H9 (cell line): Measurements from ENCODE around the gene GTF2E1. TPM values are rescaled to one million over a fixed set of nuclear protein-coding genes. Genes with fewer than 3 reads are reported as not detected.

Experiments
- DNase-seq: peaks from one replicate; pipeline ENCODE4 v3.0.0-alpha.2; 2017
- H2AFZ ChIP-seq: one replicate; pipeline ENCODE4 v1.6.1; 2013; ENCODE audit warnings: mild to moderate bottlenecking, low read length, control low read depth, moderate library complexity
- H2AK5ac ChIP-seq: 2 replicates; pipeline ENCODE4 v1.6.1; 2013; ENCODE audit warnings: low read length, control low read depth, mixed read lengths; ENCODE audit not compliant: insufficient read length
- H2BK120ac ChIP-seq: one replicate; pipeline ENCODE4 v1.6.1; 2013; ENCODE audit warnings: low read depth, mild to moderate bottlenecking, low read length, control low read depth, inconsistent platforms; ENCODE audit not compliant: poor library complexity, severe bottlenecking
- H2BK12ac ChIP-seq: 2 replicates; pipeline ENCODE4 v1.6.1; 2013; ENCODE audit warnings: low read length, control low read depth, mixed read lengths, low read depth; ENCODE audit not compliant: insufficient read length
- H2BK15ac ChIP-seq: 2 replicates; pipeline ENCODE4 v1.6.1; 2013; ENCODE audit warnings: low read depth, low read length, control low read depth
- H2BK20ac ChIP-seq: one replicate; pipeline ENCODE4 v1.6.1; 2013; ENCODE audit warnings: low read depth, mild to moderate bottlenecking, low read length, control low read depth, inconsistent platforms; ENCODE audit not compliant: poor library complexity, severe bottlenecking
- H2BK5ac ChIP-seq: 2 replicates; pipeline ENCODE4 v1.6.1; 2013; ENCODE audit warnings: low read length, control low read depth, mixed read lengths; ENCODE audit not compliant: insufficient read length
- H3K14ac ChIP-seq: 2 replicates; pipeline ENCODE4 v1.6.1; 2013; ENCODE audit warnings: low read length, control low read depth; ENCODE audit not compliant: insufficient read depth
- H3K18ac ChIP-seq: 2 replicates; pipeline ENCODE4 v1.6.1; 2013; ENCODE audit warnings: low read depth, mild to moderate bottlenecking, mixed read lengths, low read length, control low read depth; ENCODE audit not compliant: insufficient read length
- H3K23ac ChIP-seq: 2 replicates; pipeline ENCODE4 v1.6.1; 2013; ENCODE audit warnings: low read length, control low read depth, mixed read lengths, low read depth; ENCODE audit not compliant: insufficient read length
- H3K23me2 ChIP-seq: 2 replicates; pipeline ENCODE4 v1.6.1; 2013; ENCODE audit warnings: low read depth, mild to moderate bottlenecking, mixed read lengths, low read length, control low read depth; ENCODE audit not compliant: insufficient read length, poor library complexity, severe bottlenecking
- H3K27ac ChIP-seq: 2 replicates; pipeline ENCODE4 v1.5.1; 2013; ENCODE audit warnings: low read length, control low read depth, mixed read lengths, low read depth; ENCODE audit not compliant: insufficient read length
- H3K27me3 ChIP-seq: 2 replicates; pipeline ENCODE4 v1.6.1; 2013; ENCODE audit warnings: low read length, control low read depth, inconsistent platforms; ENCODE audit not compliant: insufficient read depth
- H3K4ac ChIP-seq: 2 replicates; pipeline ENCODE4 v1.6.1; 2013; ENCODE audit warnings: low read depth, mild to moderate bottlenecking, control low read depth, inconsistent platforms, low read length, moderate library complexity
- H3K4me1 ChIP-seq: 2 replicates; pipeline ENCODE4 v1.6.1; 2013; ENCODE audit warnings: low read length, control low read depth, inconsistent platforms; ENCODE audit not compliant: insufficient read depth
- H3K4me2 ChIP-seq: 2 replicates; pipeline ENCODE4 v1.6.1; 2013; ENCODE audit warnings: low read length, control low read depth, mixed read lengths; ENCODE audit not compliant: insufficient read length, insufficient read depth
- H3K56ac ChIP-seq: 2 replicates; pipeline ENCODE4 v1.6.1; 2013; ENCODE audit warnings: low read depth, mild to moderate bottlenecking, mixed read lengths, low read length, control low read depth; ENCODE audit not compliant: insufficient read length
- H3K79me1 ChIP-seq: 2 replicates; pipeline ENCODE4 v1.6.1; 2013; ENCODE audit warnings: low read depth, mild to moderate bottlenecking, moderate library complexity, low read length, control low read depth, inconsistent platforms; ENCODE audit not compliant: insufficient read depth, poor library complexity, severe bottlenecking
- H3K79me2 ChIP-seq: 2 replicates; pipeline ENCODE4 v1.6.1; 2013; ENCODE audit warnings: low read length, control low read depth, inconsistent platforms; ENCODE audit not compliant: insufficient read depth
- H3K9ac ChIP-seq: 2 replicates; pipeline ENCODE4 v1.6.1; 2013; ENCODE audit warnings: low read length, control low read depth, mixed read lengths; ENCODE audit not compliant: insufficient read length; ENCODE audit errors: extremely low read depth
- H3K9me3 ChIP-seq: one replicate; pipeline ENCODE4 v1.6.1; 2013; ENCODE audit warnings: low read depth, low read length, inconsistent platforms; ENCODE audit not compliant: control insufficient read depth
- H3T11ph ChIP-seq: one replicate; pipeline ENCODE4 v1.6.1; 2013; ENCODE audit warnings: mild to moderate bottlenecking, low read length, control low read depth, inconsistent platforms
- H4K20me1 ChIP-seq: one replicate; pipeline ENCODE4 v1.6.1; 2013; ENCODE audit not compliant: control insufficient read depth, insufficient read length, insufficient read depth
- H4K5ac ChIP-seq: 2 replicates; pipeline ENCODE4 v1.6.1; 2013; ENCODE audit warnings: low read depth, mild to moderate bottlenecking, mixed read lengths, low read length, control low read depth; ENCODE audit not compliant: insufficient read length
- H4K8ac ChIP-seq: replicated peaks from 2 replicates; pipeline ENCODE4 v1.6.1; 2013; ENCODE audit warnings: low read length, control low read depth, mixed read lengths, low read depth; ENCODE audit not compliant: insufficient read length
- H4K91ac ChIP-seq: 2 replicates; pipeline ENCODE4 v1.6.1; 2013; ENCODE audit warnings: low read depth, mild to moderate bottlenecking, moderate library complexity, mixed read lengths, low read length, control low read depth; ENCODE audit not compliant: insufficient read length
- H3K27ac Mint-ChIP-seq, 3 experiments: 2 replicates in 2 of 3; 3 replicates in 1 of 3; pipeline ENCODE4 v1.8.0; 2020 to 2021; ENCODE audit warnings: mixed read lengths in 3 of 3, mild to moderate bottlenecking in 1 of 3, moderate library complexity in 1 of 3
- H3K27me3 Mint-ChIP-seq: 2 replicates; pipeline ENCODE4 v1.8.0; 2021; ENCODE audit warnings: low read depth, mild to moderate bottlenecking, moderate library complexity, mixed read lengths
- H3K36me3 Mint-ChIP-seq, 3 experiments: 2 replicates in 2 of 3; 3 replicates in 1 of 3; pipeline ENCODE4 v1.8.0; 2020 to 2021; ENCODE audit warnings: low read depth in 3 of 3, mixed read lengths in 3 of 3; ENCODE audit not compliant: insufficient read depth in 1 of 3
- H3K4me1 Mint-ChIP-seq, 2 experiments: 2 replicates each; pipeline ENCODE4 v1.8.0; 2020; ENCODE audit warnings: mixed read lengths in 2 of 2
- H3K4me3 Mint-ChIP-seq, 2 experiments: 2 replicates in 1 of 2; 3 replicates in 1 of 2; pipeline ENCODE4 v1.8.0; 2020 to 2021; ENCODE audit warnings: mild to moderate bottlenecking in 2 of 2, mixed read lengths in 2 of 2, moderate library complexity in 1 of 2
- H3K9me3 Mint-ChIP-seq, 2 experiments: 2 replicates in 1 of 2; 3 replicates in 1 of 2; pipeline ENCODE4 v1.8.0; 2020; ENCODE audit warnings: mild to moderate bottlenecking in 2 of 2, mixed read lengths in 2 of 2, moderate library complexity in 1 of 2
- total RNA-seq: library from RNA; stranded (reverse); gene quantifications from 2 replicates; pipeline ENCODE4 v1.2.1, GENCODE V29; 2021
- TF ChIP-seq, protein P1 (sequence below): fragments of 200-600 bp; sonication (generic); conservative IDR thresholded peaks from 3 replicates; pipeline ENCODE4 v1.8.0; 2021; ENCODE audit warnings: antibody characterized with exemption, mild to moderate bottlenecking

Gene GTF2E1
- total RNA-seq, 1 experiment from 2014 or later, result 88.8 TPM

DNA sequence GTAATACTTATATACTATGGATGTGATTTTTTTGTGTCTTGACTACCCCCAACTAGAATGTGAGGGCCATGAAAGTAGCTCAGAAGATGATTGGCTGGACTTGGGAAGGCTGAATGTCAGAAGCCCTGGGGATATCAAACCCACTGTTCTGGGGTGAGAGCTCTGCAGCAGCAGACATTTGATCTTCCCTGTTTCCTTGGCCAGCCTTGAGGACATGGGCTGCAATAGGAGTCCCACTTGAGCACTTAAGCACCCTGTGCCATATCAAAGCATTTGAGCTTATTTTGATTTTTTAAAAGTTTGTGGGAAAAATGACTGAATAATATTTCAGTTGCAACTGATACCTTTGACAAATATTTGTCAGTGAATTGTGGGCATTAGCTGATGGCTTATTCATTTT is 21.7 kb downstream of the GTF2E1 start:
- Histone ChIP-seq H3K9me3 (no peaks in the 10 kb centered on the region), H3K23ac (no peak overlapping the region), H3K4ac (no peak overlapping the region), H2BK20ac (no peak overlapping the region), H3K79me1 (no peaks in the 10 kb centered on the region), H3K4me1 (peaks cover 5% of the 10 kb centered on the region), H2AK5ac (no peak overlapping the region), H3K79me2 (peaks cover 10% of the 10 kb centered on the region; the same call in 1 of the 2 replicates), H3K56ac (no peak overlapping the region), H2BK5ac (no peak overlapping the region), H4K5ac (no peak overlapping the region), H3T11ph (no peak overlapping the region), H2BK120ac (no peak overlapping the region), H3K23me2 (no peaks in the 10 kb centered on the region), H4K91ac (no peak overlapping the region), H3K4me2 (no peak overlapping the region), H3K18ac (no peak overlapping the region), H2BK15ac (no peak overlapping the region), H2AFZ (no peak overlapping the region), H3K14ac (no peak overlapping the region), H3K27ac (no peak overlapping the region), H4K20me1 (no peaks in the 10 kb centered on the region), H2BK12ac (no peak overlapping the region), H4K8ac (no peak overlapping the region), H3K9ac (no peak overlapping the region), H3K27me3 (no peaks in the 10 kb centered on the region)
- Mint-ChIP-seq H3K4me3 (no peak overlapping the region), H3K4me1 (peaks cover 47 to 59% of the 10 kb centered on the region in 2 experiments), H3K9me3 (peaks cover 3% of the 10 kb centered on the region in 2 experiments; a peak in 2 of 5 replicates), H3K27ac (peak overlapping the region; percentile 46 to 85 (median 72); a peak in 5 of 7 replicates), H3K36me3 (peaks cover 3 to 5% (median 5%) of the 10 kb centered on the region in 3 experiments), H3K27me3 (no peaks in the 10 kb centered on the region)
- DNase-seq, result no peak
- TF ChIP-seq, protein P1, sequence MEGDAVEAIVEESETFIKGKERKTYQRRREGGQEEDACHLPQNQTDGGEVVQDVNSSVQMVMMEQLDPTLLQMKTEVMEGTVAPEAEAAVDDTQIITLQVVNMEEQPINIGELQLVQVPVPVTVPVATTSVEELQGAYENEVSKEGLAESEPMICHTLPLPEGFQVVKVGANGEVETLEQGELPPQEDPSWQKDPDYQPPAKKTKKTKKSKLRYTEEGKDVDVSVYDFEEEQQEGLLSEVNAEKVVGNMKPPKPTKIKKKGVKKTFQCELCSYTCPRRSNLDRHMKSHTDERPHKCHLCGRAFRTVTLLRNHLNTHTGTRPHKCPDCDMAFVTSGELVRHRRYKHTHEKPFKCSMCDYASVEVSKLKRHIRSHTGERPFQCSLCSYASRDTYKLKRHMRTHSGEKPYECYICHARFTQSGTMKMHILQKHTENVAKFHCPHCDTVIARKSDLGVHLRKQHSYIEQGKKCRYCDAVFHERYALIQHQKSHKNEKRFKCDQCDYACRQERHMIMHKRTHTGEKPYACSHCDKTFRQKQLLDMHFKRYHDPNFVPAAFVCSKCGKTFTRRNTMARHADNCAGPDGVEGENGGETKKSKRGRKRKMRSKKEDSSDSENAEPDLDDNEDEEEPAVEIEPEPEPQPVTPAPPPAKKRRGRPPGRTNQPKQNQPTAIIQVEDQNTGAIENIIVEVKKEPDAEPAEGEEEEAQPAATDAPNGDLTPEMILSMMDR, result no peak
